ENCODE results near the gene SCIN. TPM values are rescaled to one million over a fixed set of nuclear protein-coding genes. Genes with fewer than 3 reads are reported as not detected.
A peak's percentile ranks its signal among the peaks of the same experiment; 100 is the strongest.

SCIN gene
- total and polyA plus RNA-seq, 11 donors: 0.01 to 1.7 (median 0.87) TPM; not detected in 5

DNA sequence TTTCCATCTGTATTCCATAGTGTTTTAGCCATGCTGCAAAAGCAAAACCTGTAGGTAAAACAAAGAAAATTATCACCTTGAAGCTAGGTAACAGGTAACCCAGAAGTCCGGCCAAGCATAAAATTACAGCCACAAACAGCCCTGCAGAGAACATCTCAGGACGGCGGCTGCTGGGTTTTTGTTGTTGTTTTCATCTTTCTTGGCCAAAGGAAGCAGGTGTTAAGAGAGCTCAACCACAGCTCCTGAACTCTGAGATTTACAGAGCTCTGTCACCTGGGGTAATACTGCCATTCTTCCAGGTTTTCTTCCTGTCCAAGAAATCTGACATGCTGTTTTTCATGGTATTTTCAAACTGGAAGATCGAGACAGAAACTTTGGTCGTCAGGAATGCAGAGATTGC is 847 bp upstream of the SCIN start:
- TF ChIP-seq POLR2A (IDR thresholded peaks at IDR 0.05) (no peak), CTCF (IDR thresholded peaks at IDR 0.05) (no peak)
- ATAC-seq (no peak), DNase-seq (no peak)
- WGBS, 4 donors: 49 to 60% (median 55%) methylated on average over 5 of the region's 5 CpGs
- Histone ChIP-seq H3K9me3 (no peaks in the 10 kb centered on the region), H3K27me3 (peaks cover 0 to 38% (median 25%) of the 10 kb centered on the region in 9 donors), H3K27ac (no peak overlapping the region), H3K4me1 (peaks cover 0 to 32% (median 6%) of the 10 kb centered on the region in 12 donors), H3K36me3 (no peaks in the 10 kb centered on the region), H3K4me3 (peak overlapping the region in 2 of 12 donors; percentile 41 to 53)
- intact Hi-C loops (cut with DNase I): no loop called here

DNA sequence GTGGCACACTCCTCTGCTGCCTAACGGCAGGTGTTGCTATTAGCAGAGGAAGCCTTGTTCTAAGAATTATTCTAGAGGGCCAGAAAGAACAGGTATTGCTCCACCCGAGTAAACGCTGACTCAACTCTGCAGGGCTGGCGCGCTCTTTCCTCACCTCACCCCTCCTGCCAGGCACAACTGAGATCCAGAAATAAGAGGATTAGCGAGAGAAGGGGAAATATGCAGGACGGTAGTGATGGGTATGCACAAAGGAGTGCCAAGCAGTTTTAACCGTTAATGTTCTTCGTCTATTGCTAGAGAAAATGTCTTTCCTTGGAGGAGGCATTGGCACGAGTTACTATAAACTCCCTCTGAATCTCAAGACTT is 369 bp upstream of the SCIN start:
- H3K4me3 ChIP-seq: peak overlapping the region; percentile 15 to 53 (median 41)
- peaks cover 0 to 38% (median 25%) of the 10 kb centered on the region in 9 donors for H3K27me3 ChIP-seq
- ATAC-seq: peak in 1 of 4 donors; percentile 15
- H3K27ac ChIP-seq: no peak overlapping the region
- DNase-seq: no peak
- intact Hi-C loops (cut with DNase I): no loop called here
- 4 to 8% (median 5%) methylated on average over 10 of the region's 10 CpGs for WGBS, 4 donors
- no peaks in the 10 kb centered on the region for H3K36me3 ChIP-seq
- no peaks in the 10 kb centered on the region for H3K9me3 ChIP-seq
- peaks cover 0 to 32% (median 6%) of the 10 kb centered on the region in 12 donors for H3K4me1 ChIP-seq
- TF ChIP-seq POLR2A (IDR thresholded peaks at IDR 0.05): no peak
- TF ChIP-seq CTCF (IDR thresholded peaks at IDR 0.05): no peak

GRCh38 chr7:12571691-12572090 is 1.2 kb downstream of the SCIN start:
- intact Hi-C loops (cut with DNase I): no loop called here
- H3K27me3 ChIP-seq: peaks cover 0 to 35% (median 25%) of the 10 kb centered on the region in 9 donors

GRCh38 chr7:12572941-12573575 is 2.5 kb downstream of the SCIN start:
- 52 to 62% (median 58%) methylated on average over 2 of the region's 2 CpGs for WGBS, 4 donors
- ATAC-seq (no peak), DNase-seq (no peak)
- intact Hi-C loops (cut with DNase I): no loop called here
- Histone ChIP-seq H3K36me3 (no peaks in the 10 kb centered on the region), H3K4me3 (no peak overlapping the region), H3K4me1 (peaks cover 0 to 26% (median 6%) of the 10 kb centered on the region in 12 donors), H3K27me3 (peaks cover 0 to 33% (median 25%) of the 10 kb centered on the region in 9 donors), H3K9me3 (no peaks in the 10 kb centered on the region), H3K27ac (no peak overlapping the region)
- TF ChIP-seq CTCF (IDR thresholded peaks at IDR 0.05): no peak
- no peak for TF ChIP-seq POLR2A (IDR thresholded peaks at IDR 0.05)

More at GRCh38 chr7:12571691-12572090, 1.2 kb downstream of the SCIN start:
- WGBS, 4 donors: 82 to 90% (median 86%) methylated on average over 5 of the region's 5 CpGs
- Histone ChIP-seq H3K4me3 (no peak overlapping the region), H3K36me3 (no peaks in the 10 kb centered on the region), H3K9me3 (no peaks in the 10 kb centered on the region), H3K4me1 (peaks cover 0 to 32% (median 6%) of the 10 kb centered on the region in 12 donors), H3K27ac (no peak overlapping the region)
- no peak for TF ChIP-seq CTCF (IDR thresholded peaks at IDR 0.05)
- no peak for TF ChIP-seq POLR2A (IDR thresholded peaks at IDR 0.05)
- no peak for DNase-seq
- ATAC-seq: no peak
